Measurements from ENCODE around the gene TEX14.

TEX14 gene

GRCh38 chr17:58508341-58509067, 183.3 kb downstream of the TEX14 start:
- Histone ChIP-seq H3K4me2 (ENCODE audit: insufficient read depth, low read length) (no peak overlapping the region), H3K27me3 (ENCODE audit: insufficient read depth, low read length, poor library complexity) (no peaks in the 10 kb centered on the region), H3K9ac (ENCODE audit: low read depth, low read length) (no peak overlapping the region), H3K79me2 (ENCODE audit: insufficient read depth, low read length) (peaks cover 26% of the 10 kb centered on the region), H3K9me3 (ENCODE audit: insufficient read depth, low read length, severe bottlenecking) (no peaks in the 10 kb centered on the region), H3K36me3 (ENCODE audit: insufficient read depth, low read length) (peaks cover 98% of the 10 kb centered on the region), H3K4me1 (ENCODE audit: insufficient read depth, low read length) (peaks cover 23% of the 10 kb centered on the region), H2AFZ (ENCODE audit: low read depth, low read length) (no peak overlapping the region), H4K20me1 (ENCODE audit: insufficient read depth, low read length) (peaks cover 46% of the 10 kb centered on the region), H3K27ac (ENCODE audit: low read length) (no peak overlapping the region), H3K4me3 (ENCODE audit: low read depth in 1 of 2, low read length in 2 of 2) (no peak overlapping the region)
- DNase-seq (no peak), ATAC-seq (ENCODE audit: insufficient read depth, low read depth) (no peak)
- TF ChIP-seq CTCF (IDR thresholded peaks at IDR 0.05; ENCODE audit: borderline replicate concordance, extremely low read depth, low read length, poor library complexity, severe bottlenecking): no peak
- no peak for TF ChIP-seq EZH2 (IDR thresholded peaks at IDR 0.05; ENCODE audit: borderline replicate concordance, low read depth, low read length, severe bottlenecking)

DNA sequence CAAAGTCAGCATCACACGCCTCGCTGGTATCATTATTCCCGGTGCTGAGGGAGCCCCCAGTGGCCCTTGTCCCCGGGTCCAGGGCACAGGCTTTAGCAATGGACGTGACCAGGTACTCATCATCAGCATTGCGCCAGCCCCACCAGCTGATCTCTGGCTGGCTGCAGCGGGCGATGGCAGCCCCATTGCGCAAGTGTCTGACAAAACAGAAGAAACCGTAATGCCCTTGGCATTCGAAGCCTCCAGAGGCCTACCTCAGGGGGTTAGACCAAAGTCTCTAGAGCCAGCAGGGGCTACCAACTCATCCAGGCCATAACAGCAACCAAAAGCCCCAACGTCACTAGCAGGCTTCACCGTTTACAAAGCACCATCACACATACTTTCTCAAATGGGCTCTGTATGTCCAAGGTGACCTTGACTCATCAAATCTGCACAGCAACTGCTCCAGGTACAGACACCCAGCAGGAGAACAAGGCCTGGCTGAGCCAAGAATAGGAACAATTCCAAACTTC, 184.7 kb downstream of the TEX14 start:
- DNase-seq: no peak
- no peak overlapping the region for H3K4me3 ChIP-seq (ENCODE audit: low read depth in 1 of 2, low read length in 2 of 2)
- H3K4me2 ChIP-seq (ENCODE audit: insufficient read depth, low read length): no peak overlapping the region
- no peak for TF ChIP-seq CTCF (IDR thresholded peaks at IDR 0.05; ENCODE audit: borderline replicate concordance, extremely low read depth, low read length, poor library complexity, severe bottlenecking)
- no peak for TF ChIP-seq EZH2 (IDR thresholded peaks at IDR 0.05; ENCODE audit: borderline replicate concordance, low read depth, low read length, severe bottlenecking)
- no peaks in the 10 kb centered on the region for H3K27me3 ChIP-seq (ENCODE audit: insufficient read depth, low read length, poor library complexity)
- H3K4me1 ChIP-seq (ENCODE audit: insufficient read depth, low read length): peaks cover 9% of the 10 kb centered on the region
- no peak overlapping the region for H2AFZ ChIP-seq (ENCODE audit: low read depth, low read length)
- H3K79me2 ChIP-seq (ENCODE audit: insufficient read depth, low read length): peaks cover 13% of the 10 kb centered on the region
- H3K27ac ChIP-seq (ENCODE audit: low read length): no peak overlapping the region
- peaks cover 100% of the 10 kb centered on the region for H3K36me3 ChIP-seq (ENCODE audit: insufficient read depth, low read length)
- no peaks in the 10 kb centered on the region for H3K9me3 ChIP-seq (ENCODE audit: insufficient read depth, low read length, severe bottlenecking)
- peaks cover 33% of the 10 kb centered on the region for H4K20me1 ChIP-seq (ENCODE audit: insufficient read depth, low read length)
- ATAC-seq (ENCODE audit: insufficient read depth, low read depth): no peak
- H3K9ac ChIP-seq (ENCODE audit: low read depth, low read length): no peak overlapping the region

Measured in DND-41 (cell line).